ENCODE results near the gene PCGF3. TPM values are rescaled to one million over a fixed set of nuclear protein-coding genes. Genes with fewer than 3 reads are reported as not detected.

PCGF3 gene
- polyA plus RNA-seq (2011; rRNA removed) (37.2 and 44.2 TPM in 2 replicates), polyA minus RNA-seq (2011; rRNA and poly(A)+ RNA removed) (49.1 and 74.2 TPM in 2 replicates)

- POLR2A ChIA-PET: no interaction called here
- peak; percentile 85 for DNase-seq (ENCODE audit: low read depth, low spot score)
- CTCF ChIA-PET: no interaction called here
- no peak for TF ChIP-seq CTCF (IDR thresholded peaks at IDR 0.05; ENCODE audit: low read depth, low read length)
- Histone ChIP-seq H3K4me3 (ENCODE audit: low read depth, low read length) (peak within 1 kb of the TSS; percentile 78), H3K27ac (ENCODE audit: low read depth, low read length) (no peak within 1 kb of the TSS), H3K9me3 (ENCODE audit: control insufficient read depth, insufficient read depth, low read length) (no peaks in the 10 kb centered on the region; the same call in 1 of the 2 replicates), H3K27me3 (ENCODE audit: control insufficient read depth, insufficient read depth, low read length) (peaks cover 5% of the 10 kb centered on the region)
Measured at GRCh38 chr4:705278-706082, at the start of gene PCGF3. PCGF3 (plus strand) TSS chr4:705832; CDS start chr4:733681, 27,849 bp downstream.

- H3K27ac ChIP-seq (ENCODE audit: low read depth, low read length): no peak overlapping the region
- no peak for DNase-seq (ENCODE audit: low read depth, low spot score)
- peaks cover 80% of the 10 kb centered on the region for H3K9me3 ChIP-seq (ENCODE audit: control insufficient read depth, insufficient read depth, low read length)
- ChIA-PET POLR2A (no interaction called here), CTCF (no interaction called here)
- no peak overlapping the region for H3K4me3 ChIP-seq (ENCODE audit: low read depth, low read length)
- no peak for TF ChIP-seq CTCF (IDR thresholded peaks at IDR 0.05; ENCODE audit: low read depth, low read length)
- H3K27me3 ChIP-seq (ENCODE audit: control insufficient read depth, insufficient read depth, low read length): peaks cover 5% of the 10 kb centered on the region
Measured at GRCh38 chr4:656436-657337, 48.9 kb upstream of the PCGF3 start.

GRCh38 chr4:657338-657833 lies 48.2 kb upstream of the PCGF3 start:
- DNase-seq (ENCODE audit: low read depth, low spot score): no peak
- Histone ChIP-seq H3K27me3 (ENCODE audit: control insufficient read depth, insufficient read depth, low read length) (peaks cover 3% of the 10 kb centered on the region), H3K4me3 (ENCODE audit: low read depth, low read length) (no peak overlapping the region), H3K9me3 (ENCODE audit: control insufficient read depth, insufficient read depth, low read length) (peaks cover 84% of the 10 kb centered on the region), H3K27ac (ENCODE audit: low read depth, low read length) (no peak overlapping the region)
- no peak for TF ChIP-seq CTCF (IDR thresholded peaks at IDR 0.05; ENCODE audit: low read depth, low read length)
- ChIA-PET POLR2A (no interaction called here), CTCF (no interaction called here)

- ChIA-PET POLR2A (no interaction called here), CTCF (no interaction called here)
- Histone ChIP-seq H3K4me3 (ENCODE audit: low read depth, low read length) (no peak overlapping the region), H3K27me3 (ENCODE audit: control insufficient read depth, insufficient read depth, low read length) (peaks cover 1% of the 10 kb centered on the region), H3K27ac (ENCODE audit: low read depth, low read length) (no peak overlapping the region), H3K9me3 (ENCODE audit: control insufficient read depth, insufficient read depth, low read length) (peaks cover 89% of the 10 kb centered on the region)
- no peak for TF ChIP-seq CTCF (IDR thresholded peaks at IDR 0.05; ENCODE audit: low read depth, low read length)
- no peak for DNase-seq (ENCODE audit: low read depth, low spot score)
Measured at GRCh38 chr4:657834-658667, 47.6 kb upstream of the PCGF3 start.

All from AG04450 (cell line).